ENCODE data around the gene HOXA5.

HOXA5 gene

GRCh38 chr7:27117887-27118491 lies 25.5 kb downstream of the HOXA5 start:
- DNase-seq (ENCODE audit: low spot score) = no peak

- DNase-seq (ENCODE audit: low spot score) = no peak
Observed at GRCh38 chr7:27116962-27117886, 26.3 kb downstream of the HOXA5 start.

- no peak for DNase-seq (ENCODE audit: low spot score)
Observed at GRCh38 chr7:27116031-27116961, 27.2 kb downstream of the HOXA5 start.

- no peak for DNase-seq (ENCODE audit: low spot score)
Observed at GRCh38 chr7:27115221-27116026, 28.1 kb downstream of the HOXA5 start.

- DNase-seq (ENCODE audit: low spot score) = no peak
Observed at GRCh38 chr7:27114881-27115220, 28.6 kb downstream of the HOXA5 start.

GRCh38 chr7:27113991-27114769 lies 29.3 kb downstream of the HOXA5 start:
- DNase-seq (ENCODE audit: low spot score) = no peak

- no peak for DNase-seq (ENCODE audit: low spot score)
Observed at GRCh38 chr7:27112955-27113949, 30.2 kb downstream of the HOXA5 start.

GRCh38 chr7:27112361-27112760 lies 31.1 kb downstream of the HOXA5 start:
- DNase-seq (ENCODE audit: low spot score) = no peak

- DNase-seq (ENCODE audit: low spot score) = no peak
Observed at GRCh38 chr7:27111751-27112277, 31.7 kb downstream of the HOXA5 start.

- DNase-seq (ENCODE audit: low spot score) = no peak
Observed at GRCh38 chr7:27111042-27111750, 32.3 kb downstream of the HOXA5 start.

- DNase-seq (ENCODE audit: low spot score) = no peak
Observed at GRCh38 chr7:27110186-27111031, 33.1 kb downstream of the HOXA5 start.

- no peak for DNase-seq (ENCODE audit: low spot score)
Observed at GRCh38 chr7:27109466-27110185, 33.9 kb downstream of the HOXA5 start.

- no peak for DNase-seq (ENCODE audit: low spot score)
Observed at GRCh38 chr7:27108390-27109127, 34.9 kb downstream of the HOXA5 start.

- DNase-seq (ENCODE audit: low spot score) = no peak
Observed at GRCh38 chr7:27107391-27108381, 35.8 kb downstream of the HOXA5 start.

GRCh38 chr7:27106901-27107240 lies 36.6 kb downstream of the HOXA5 start:
- no peak for DNase-seq (ENCODE audit: low spot score)
